GM13976 (cell line): ENCODE results near the gene PTPN20.

Source experiments
- DNase-seq: peaks from one replicate; pipeline ENCODE4 v3.0.0; 2012; ENCODE audit warnings: low spot score
- CTCF ChIP-seq: IDR thresholded peaks from 2 replicates; pipeline ENCODE4 v1.5.1; 2012; ENCODE audit warnings: borderline replicate concordance, mild to moderate bottlenecking; ENCODE audit not compliant: insufficient read depth; ENCODE audit errors: extremely low read depth, missing control alignments, control extremely low read depth
- in situ Hi-C: fragments of 300-500 bp; cut with MboI; formaldehyde crosslinking; loops from one replicate; pipeline ENCODE4 v1.12.0; 2022; ENCODE audit warnings: low sequenced_read_pairs, mixed read lengths, inconsistent platforms; ENCODE audit not compliant: unreplicated experiment

The PTPN20 gene

GRCh38 chr10:47021850-47022249, 110.6 kb downstream of the PTPN20 start:
- in situ Hi-C loops, result no loop called here
- peak; percentile 16 for DNase-seq
- no peak for TF ChIP-seq CTCF

DNA sequence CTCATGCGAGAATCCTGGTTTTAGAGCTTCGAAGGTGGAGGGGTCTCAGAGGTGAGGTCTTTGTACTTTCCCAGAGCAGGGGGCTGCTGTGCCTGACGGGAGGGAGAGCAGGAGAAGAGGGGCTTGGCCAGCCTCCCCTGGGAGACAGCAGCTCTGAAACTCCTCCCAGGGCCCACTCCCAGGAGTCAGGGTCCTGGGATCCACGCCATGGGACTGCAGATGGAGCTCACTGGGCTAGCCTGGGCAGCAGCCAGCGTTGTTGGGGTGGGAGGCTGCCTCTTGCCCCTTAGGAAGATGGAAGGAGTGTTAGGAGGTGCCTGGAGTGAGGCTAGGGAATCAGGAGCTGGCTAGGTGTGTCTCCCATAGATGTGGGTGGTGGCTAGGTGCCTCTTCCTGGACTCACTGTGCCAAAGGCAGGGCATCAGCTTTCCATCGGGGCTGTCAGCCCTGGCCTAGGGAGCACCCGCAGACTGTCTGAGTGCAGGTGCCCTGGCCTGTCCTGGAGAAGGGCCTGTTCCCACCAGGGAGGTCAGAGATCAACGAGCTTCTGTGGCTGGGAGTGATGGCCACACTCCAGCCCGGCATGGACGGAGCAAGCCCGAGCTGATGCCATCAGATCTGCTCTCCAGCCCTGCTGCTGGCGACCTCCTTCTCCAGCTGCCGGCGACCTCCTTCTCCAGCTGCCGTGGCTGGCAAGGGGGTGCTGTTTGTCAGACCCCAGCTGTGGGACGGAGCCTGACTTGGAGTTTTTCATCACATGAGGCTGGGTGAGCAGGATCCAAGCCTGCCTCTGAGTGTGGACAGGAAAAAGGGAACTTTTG, 111.3 kb downstream of the PTPN20 start:
- TF ChIP-seq CTCF, result no peak
- peak; percentile 25 for DNase-seq
- in situ Hi-C loops, result no loop called here

DNA sequence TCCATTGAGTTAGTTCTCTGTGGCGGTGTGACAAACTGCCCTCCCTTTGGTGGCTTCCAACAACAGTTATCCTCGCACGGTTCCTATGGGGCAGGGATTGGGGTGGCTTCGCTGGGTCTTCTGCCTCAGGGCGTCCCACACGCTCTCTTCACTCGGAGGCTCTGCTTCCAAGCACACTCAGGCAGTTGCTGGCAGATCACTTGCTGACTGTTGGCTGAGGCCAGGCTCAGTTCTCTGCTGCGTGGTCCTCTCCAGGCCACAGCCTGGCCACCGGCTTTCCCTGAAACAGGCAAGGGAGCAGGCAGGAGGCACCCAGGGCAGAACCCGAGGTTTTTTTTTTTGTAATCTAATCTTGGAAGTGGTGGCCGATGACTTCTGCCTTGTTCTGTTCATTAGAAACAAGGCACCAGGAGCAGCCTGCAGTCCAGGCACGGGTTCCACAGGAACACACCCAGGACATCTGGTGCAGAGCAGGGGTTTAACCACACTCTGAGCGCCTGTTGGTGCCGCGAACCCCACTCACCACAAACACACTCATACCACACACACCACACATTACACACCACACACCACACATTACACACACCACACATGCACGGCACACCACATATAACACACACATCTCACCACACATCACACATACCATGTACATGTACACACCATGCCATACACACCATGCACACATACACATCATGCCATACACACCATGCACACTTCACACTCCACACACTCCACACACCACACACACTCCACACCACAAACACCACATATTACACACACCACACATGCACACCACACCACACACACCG, 112.2 kb downstream of the PTPN20 start:
- TF ChIP-seq CTCF, result no peak
- in situ Hi-C loops, result no loop called here
- DNase-seq, result peak; percentile 20

- TF ChIP-seq CTCF, result no peak
- DNase-seq, result no peak
- in situ Hi-C loops, result no loop called here
These were observed 112.8 kb downstream of the PTPN20 start for GRCh38 chr10:47024046-47024322.

DNA sequence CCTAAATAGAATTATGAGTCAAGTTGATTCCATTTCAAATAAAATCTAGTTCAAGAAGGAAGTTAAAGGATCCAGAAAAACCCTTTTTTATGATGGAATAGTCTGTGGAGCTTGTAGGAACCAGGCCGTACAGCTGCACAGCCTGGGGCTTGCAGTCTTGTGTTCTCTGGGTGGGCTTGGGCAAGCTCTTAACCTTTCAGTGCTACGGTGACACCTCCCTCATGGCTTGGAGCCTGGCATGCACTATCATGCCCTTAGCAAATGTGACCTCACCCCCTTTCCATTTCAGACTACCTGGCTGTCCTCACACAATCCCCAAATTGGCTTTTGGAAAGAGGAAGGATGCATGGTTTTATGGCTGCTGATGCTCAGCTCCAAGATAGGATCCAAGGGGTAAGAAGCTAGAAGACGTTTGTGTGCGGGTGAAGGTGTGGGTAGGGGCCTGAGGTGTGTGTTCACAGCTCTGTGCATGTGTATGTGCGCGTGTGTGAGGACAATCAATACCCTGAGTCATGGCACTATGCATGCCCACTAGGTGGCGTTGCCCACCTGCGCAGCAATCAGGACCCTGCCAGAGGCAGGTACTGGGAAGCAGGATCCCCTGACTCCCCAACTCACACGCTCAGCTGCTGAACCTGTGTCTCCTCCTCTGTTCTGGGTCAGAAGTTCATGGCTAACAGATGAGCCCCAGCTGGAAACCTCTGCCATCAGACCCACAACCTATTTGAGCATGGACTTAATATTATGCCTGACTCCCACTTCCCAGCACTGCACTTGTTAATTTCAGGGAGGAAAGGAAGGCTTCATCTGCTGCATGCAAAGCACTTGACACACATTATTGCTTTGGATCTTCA, 113.4 kb downstream of the PTPN20 start:
- in situ Hi-C loops, result no loop called here
- peak; percentile 88 for DNase-seq
- TF ChIP-seq CTCF, result peak; percentile 92

DNA sequence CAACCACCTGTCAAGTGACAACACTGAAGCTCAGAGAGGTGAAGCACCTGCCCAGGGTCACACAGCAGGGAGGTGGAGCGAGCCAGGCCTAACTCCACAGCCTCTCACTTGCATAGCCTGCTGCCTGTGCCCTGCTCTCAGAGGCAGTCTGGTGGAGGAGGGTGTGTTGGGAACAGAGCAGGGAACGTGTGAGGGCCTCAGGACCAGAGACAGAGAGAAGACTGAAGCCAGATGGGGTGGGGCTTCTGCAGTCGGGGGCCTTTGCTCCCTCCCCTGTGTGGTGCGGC, 114.0 kb downstream of the PTPN20 start:
- TF ChIP-seq CTCF, result no peak
- in situ Hi-C loops, result no loop called here
- DNase-seq, result peak; percentile 21
